Measurements from ENCODE around the gene HSPBP1.

HSPBP1 gene

DNA sequence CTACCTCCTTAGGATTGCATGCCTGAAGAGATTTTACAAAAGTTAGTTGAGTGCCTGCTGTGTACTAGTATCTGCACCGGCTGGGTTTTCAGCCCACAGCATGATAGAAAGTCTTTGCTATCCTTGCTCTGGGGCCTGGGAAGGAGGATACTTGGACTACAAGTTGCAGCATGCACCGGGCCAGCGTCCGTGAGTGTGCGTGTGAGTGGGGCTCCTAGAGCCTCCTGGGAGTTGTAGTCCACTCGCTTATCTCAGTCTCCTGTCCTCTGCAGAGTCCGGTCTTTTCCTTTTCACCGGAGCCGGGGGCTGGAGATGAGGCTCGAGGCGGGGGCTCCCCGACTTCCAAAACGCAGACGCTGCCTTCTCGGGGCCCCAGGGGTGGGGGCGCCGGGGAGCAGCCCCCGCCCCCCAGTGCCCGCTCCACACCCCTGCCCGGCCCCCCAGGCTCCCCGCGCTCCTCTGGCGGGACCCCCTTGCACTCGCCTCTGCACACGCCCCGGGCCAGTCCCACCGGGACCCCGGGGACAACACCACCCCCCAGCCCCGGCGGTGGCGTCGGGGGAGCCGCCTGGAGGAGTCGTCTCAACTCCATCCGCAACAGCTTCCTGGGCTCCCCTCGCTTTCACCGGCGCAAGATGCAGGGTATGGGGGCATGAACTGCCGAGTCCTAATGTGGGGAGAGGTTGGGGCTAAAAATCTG, 24.5 kb upstream of the HSPBP1 start:
- in situ Hi-C loops (cut with HindIII; ENCODE audit: low pct_ligation_motif_present, low sequenced_read_pairs) = no loop called here

GRCh38 chr19:55303477-55303876, 23.6 kb upstream of the HSPBP1 start:
- TF ChIP-seq, protein P1, sequence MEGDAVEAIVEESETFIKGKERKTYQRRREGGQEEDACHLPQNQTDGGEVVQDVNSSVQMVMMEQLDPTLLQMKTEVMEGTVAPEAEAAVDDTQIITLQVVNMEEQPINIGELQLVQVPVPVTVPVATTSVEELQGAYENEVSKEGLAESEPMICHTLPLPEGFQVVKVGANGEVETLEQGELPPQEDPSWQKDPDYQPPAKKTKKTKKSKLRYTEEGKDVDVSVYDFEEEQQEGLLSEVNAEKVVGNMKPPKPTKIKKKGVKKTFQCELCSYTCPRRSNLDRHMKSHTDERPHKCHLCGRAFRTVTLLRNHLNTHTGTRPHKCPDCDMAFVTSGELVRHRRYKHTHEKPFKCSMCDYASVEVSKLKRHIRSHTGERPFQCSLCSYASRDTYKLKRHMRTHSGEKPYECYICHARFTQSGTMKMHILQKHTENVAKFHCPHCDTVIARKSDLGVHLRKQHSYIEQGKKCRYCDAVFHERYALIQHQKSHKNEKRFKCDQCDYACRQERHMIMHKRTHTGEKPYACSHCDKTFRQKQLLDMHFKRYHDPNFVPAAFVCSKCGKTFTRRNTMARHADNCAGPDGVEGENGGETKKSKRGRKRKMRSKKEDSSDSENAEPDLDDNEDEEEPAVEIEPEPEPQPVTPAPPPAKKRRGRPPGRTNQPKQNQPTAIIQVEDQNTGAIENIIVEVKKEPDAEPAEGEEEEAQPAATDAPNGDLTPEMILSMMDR (IDR thresholded peaks at IDR 0.05; ENCODE audit: low read depth, low read length, missing control alignments) = no peak
- Histone ChIP-seq H3K36me3 (replicated peaks) (peaks cover 6% of the 10 kb centered on the region), H3K4me3 (ENCODE audit: low read depth, low read length) (no peak overlapping the region), H3K27ac (no peak overlapping the region), H3K27me3 (replicated peaks) (no peaks in the 10 kb centered on the region)
- in situ Hi-C loops (cut with HindIII; ENCODE audit: low pct_ligation_motif_present, low sequenced_read_pairs) = no loop called here
- DNase-seq = no peak

More for the DNA sequence above, 24.5 kb upstream of the HSPBP1 start:
- H3K4me3 ChIP-seq (ENCODE audit: low read depth, low read length) = no peak overlapping the region
- peaks cover 13% of the 10 kb centered on the region for H3K36me3 ChIP-seq (replicated peaks)
- no peak for DNase-seq
- H3K27ac ChIP-seq = no peak overlapping the region
- no peaks in the 10 kb centered on the region for H3K27me3 ChIP-seq (replicated peaks)
- TF ChIP-seq, protein P1 (IDR thresholded peaks at IDR 0.05; ENCODE audit: low read depth, low read length, missing control alignments) = no peak

DNA sequence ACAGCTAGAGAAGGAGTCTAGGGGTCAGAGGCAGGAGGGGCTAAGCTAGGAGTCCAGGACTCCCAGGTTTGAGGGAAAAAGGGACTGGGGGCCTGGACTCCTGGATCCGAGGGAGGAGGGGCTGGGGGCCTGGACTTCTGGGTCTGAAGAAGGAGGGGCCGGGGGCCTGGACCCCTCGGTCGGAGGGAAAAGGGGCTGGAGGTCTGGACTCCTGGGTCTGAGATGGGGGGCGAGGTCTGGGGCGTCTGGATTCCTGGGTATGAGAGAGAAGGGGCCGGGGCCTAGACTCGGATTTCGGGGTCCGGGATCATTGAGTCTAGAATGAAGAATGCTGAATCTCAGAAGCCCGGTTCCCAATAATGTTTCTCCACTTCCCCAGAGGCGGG, 22.4 kb upstream of the HSPBP1 start:
- DNase-seq = no peak
- Histone ChIP-seq H3K27ac (no peak overlapping the region), H3K36me3 (replicated peaks) (peaks cover 5% of the 10 kb centered on the region), H3K27me3 (replicated peaks) (no peaks in the 10 kb centered on the region), H3K4me3 (ENCODE audit: low read depth, low read length) (peak overlapping the region; percentile 51)
- in situ Hi-C loops (cut with HindIII; ENCODE audit: low pct_ligation_motif_present, low sequenced_read_pairs) = no loop called here
- TF ChIP-seq, protein P1 (IDR thresholded peaks at IDR 0.05; ENCODE audit: low read depth, low read length, missing control alignments) = no peak

DNA sequence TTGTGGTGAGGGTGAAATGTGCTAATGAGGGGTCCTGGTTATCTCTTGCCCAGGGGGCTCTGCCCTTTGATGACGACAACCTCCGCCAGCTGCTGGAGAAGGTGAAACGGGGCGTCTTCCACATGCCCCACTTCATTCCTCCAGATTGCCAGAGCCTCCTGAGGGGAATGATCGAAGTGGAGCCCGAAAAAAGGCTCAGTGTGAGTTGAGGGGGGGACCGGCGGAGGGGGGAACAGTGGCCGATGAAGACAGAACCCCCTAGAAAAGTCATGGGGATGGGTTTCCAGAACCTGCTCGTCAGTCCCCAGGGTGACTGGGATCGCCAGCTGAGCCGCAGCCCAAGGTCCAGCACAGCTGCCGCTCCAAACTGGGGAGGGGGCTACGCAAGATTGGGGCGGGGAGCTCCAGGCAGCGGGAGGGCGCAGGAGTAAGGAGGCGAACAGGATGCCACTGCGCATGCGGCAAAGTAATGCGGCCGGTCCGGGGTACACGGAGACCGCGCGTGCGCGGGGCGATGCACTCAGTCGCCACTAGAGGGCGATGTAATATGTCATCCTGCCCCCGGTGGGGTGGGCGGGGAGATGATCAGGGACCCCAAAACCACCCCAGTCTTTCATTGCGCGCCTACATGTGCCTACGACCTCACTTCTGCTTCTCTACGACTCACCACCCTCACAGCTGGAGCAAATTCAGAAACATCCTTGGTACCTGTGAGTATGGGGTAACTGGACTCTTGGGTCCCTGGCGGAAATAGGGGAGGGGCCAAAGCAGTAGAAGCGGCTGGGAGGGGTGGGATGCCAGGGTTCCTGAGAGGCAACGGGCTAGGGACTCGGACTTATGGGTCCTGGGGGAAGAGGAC, 21.8 kb upstream of the HSPBP1 start:
- no peak overlapping the region for H3K27ac ChIP-seq
- peak; percentile 67 for DNase-seq

GRCh38 chr19:55300886-55301458, 21.1 kb upstream of the HSPBP1 start:
- H3K36me3 ChIP-seq (replicated peaks) = no peaks in the 10 kb centered on the region
- no peaks in the 10 kb centered on the region for H3K27me3 ChIP-seq (replicated peaks)
- in situ Hi-C loops (cut with HindIII; ENCODE audit: low pct_ligation_motif_present, low sequenced_read_pairs) = no loop called here
- DNase-seq = no peak
- H3K4me3 ChIP-seq (ENCODE audit: low read depth, low read length) = no peak overlapping the region
- no peak overlapping the region for H3K27ac ChIP-seq
- TF ChIP-seq, protein P1 (IDR thresholded peaks at IDR 0.05; ENCODE audit: low read depth, low read length, missing control alignments) = no peak

More for the DNA sequence above, 21.8 kb upstream of the HSPBP1 start:
- H3K4me3 ChIP-seq (ENCODE audit: low read depth, low read length) = peak overlapping the region; percentile 55
- peaks cover 4% of the 10 kb centered on the region for H3K36me3 ChIP-seq (replicated peaks)
- TF ChIP-seq, protein P1 (IDR thresholded peaks at IDR 0.05; ENCODE audit: low read depth, low read length, missing control alignments) = peak; percentile 89
- no peaks in the 10 kb centered on the region for H3K27me3 ChIP-seq (replicated peaks)
- in situ Hi-C loops (cut with HindIII; ENCODE audit: low pct_ligation_motif_present, low sequenced_read_pairs) = no loop called here
